ENCODE data around the gene QPCT. TPM values are rescaled to one million over a fixed set of nuclear protein-coding genes. Genes with fewer than 3 reads are reported as not detected.
A peak's percentile ranks its signal among the peaks of the same experiment; 100 is the strongest.

The QPCT gene
- total and polyA plus RNA-seq, 2 experiments from 2014 or later = 37.5 to 48.5 TPM

DNA sequence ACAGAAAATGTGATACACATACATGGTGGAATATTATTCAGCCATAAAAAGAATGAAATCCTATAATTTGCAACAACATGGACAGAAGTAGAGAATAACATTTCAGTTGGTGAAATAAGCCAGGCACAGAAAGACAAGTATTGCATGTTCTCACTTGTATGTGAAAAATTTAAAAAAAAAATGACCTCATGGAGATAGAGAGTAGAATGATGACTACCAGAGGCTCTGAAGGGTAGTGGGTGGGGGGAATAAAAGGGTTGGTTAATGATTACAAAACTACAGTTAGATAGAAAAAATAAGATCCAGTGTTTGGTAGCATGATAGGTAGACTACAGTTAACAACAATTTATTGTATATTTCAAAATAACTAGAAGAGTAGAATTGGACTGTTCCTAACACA, 44.3 kb upstream of the QPCT start:
- TF ChIP-seq EZH2 (IDR thresholded peaks at IDR 0.05; ENCODE audit: insufficient read depth, poor library complexity, severe bottlenecking) (no peak), EZH2phosphoT487 (IDR thresholded peaks at IDR 0.05; ENCODE audit: insufficient read depth, low read depth) (no peak)
- in situ Hi-C loops (cut with MboI) = no loop called here
- no peaks in the 10 kb centered on the region; the same call in 1 of the 2 replicates for H4K20me1 ChIP-seq (ENCODE audit: insufficient read depth)

GRCh38 chr2:37300578-37300977, 43.9 kb upstream of the QPCT start:
- Histone ChIP-seq H4K20me1 (ENCODE audit: insufficient read depth) (no peaks in the 10 kb centered on the region; the same call in 1 of the 2 replicates), H3K4me3 (no peak overlapping the region), H3K9me3 (ENCODE audit: low read depth) (no peaks in the 10 kb centered on the region), H3K36me3 (ENCODE audit: low read depth) (no peaks in the 10 kb centered on the region), H3K9me2 (ENCODE audit: insufficient read depth) (no peaks in the 10 kb centered on the region), H3F3A (ENCODE audit: insufficient read depth) (peaks cover 25% of the 10 kb centered on the region; the same call in 1 of the 2 replicates), H3K27me3 (replicated peaks; ENCODE audit: insufficient read depth) (no peaks in the 10 kb centered on the region), H3K27ac (no peak overlapping the region), H3K9ac (no peak overlapping the region), H2AFZ (no peak overlapping the region), H3K4me1 (ENCODE audit: insufficient read depth) (0 out of 2 replicates have a peak, but pooled peaks cover 6% of the 10 kb centered on the region), H3K4me2 (ENCODE audit: unreplicated experiment) (no peak overlapping the region), H3K79me2 (ENCODE audit: insufficient read depth) (peaks cover 100% of the 10 kb centered on the region)
- no peak for DNase-seq
- in situ Hi-C loops (cut with MboI) = no loop called here
- no peak for TF ChIP-seq EZH2phosphoT487 (IDR thresholded peaks at IDR 0.05; ENCODE audit: insufficient read depth, low read depth)
- no peak for TF ChIP-seq EZH2 (IDR thresholded peaks at IDR 0.05; ENCODE audit: insufficient read depth, poor library complexity, severe bottlenecking)
- 90 to 91% methylated on average over 4 of the region's 4 CpGs for WGBS, 2 experiments (ENCODE audit: low coverage in 1 of 2, low lambda C conversion rate in 2 of 2, missing lambda C conversion rate in 2 of 2)

More for the DNA sequence above, 44.3 kb upstream of the QPCT start:
- Histone ChIP-seq H2AFZ (no peak overlapping the region), H3K9me3 (ENCODE audit: low read depth) (no peaks in the 10 kb centered on the region), H3K36me3 (ENCODE audit: low read depth) (no peaks in the 10 kb centered on the region), H3K27ac (no peak overlapping the region), H3K4me1 (ENCODE audit: insufficient read depth) (0 out of 2 replicates have a peak, but pooled peaks cover 6% of the 10 kb centered on the region), H3K4me2 (ENCODE audit: unreplicated experiment) (no peak overlapping the region), H3K4me3 (no peak overlapping the region), H3F3A (ENCODE audit: insufficient read depth) (peaks cover 21% of the 10 kb centered on the region; the same call in 1 of the 2 replicates), H3K9ac (no peak overlapping the region), H3K79me2 (ENCODE audit: insufficient read depth) (peaks cover 100% of the 10 kb centered on the region), H3K9me2 (ENCODE audit: insufficient read depth) (no peaks in the 10 kb centered on the region), H3K27me3 (replicated peaks; ENCODE audit: insufficient read depth) (no peaks in the 10 kb centered on the region)
- no peak for DNase-seq

DNA sequence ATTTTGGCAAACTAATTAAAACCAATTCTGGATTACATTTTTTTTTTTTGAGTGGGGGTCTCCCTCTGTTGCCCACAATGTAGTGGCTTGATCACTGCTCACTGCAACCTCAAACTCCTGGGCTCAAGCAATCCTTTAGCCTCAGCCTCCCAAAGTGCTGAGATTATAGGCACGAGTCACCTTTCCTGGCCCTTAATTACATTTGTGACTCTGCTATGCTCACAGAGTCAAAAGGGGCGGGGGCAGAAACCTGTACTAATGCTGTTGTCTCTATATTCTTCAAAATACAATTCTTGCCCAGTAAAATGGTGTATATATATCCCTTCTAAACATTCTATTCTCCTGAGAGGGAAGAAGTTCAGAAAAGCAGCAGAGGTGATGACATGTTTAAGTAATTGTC, 43.0 kb upstream of the QPCT start:
- no peaks in the 10 kb centered on the region for H3K36me3 ChIP-seq (ENCODE audit: low read depth)
- in situ Hi-C loops (cut with MboI) = no loop called here
- no peak for TF ChIP-seq EZH2phosphoT487 (IDR thresholded peaks at IDR 0.05; ENCODE audit: insufficient read depth, low read depth)
- no peak for TF ChIP-seq EZH2 (IDR thresholded peaks at IDR 0.05; ENCODE audit: insufficient read depth, poor library complexity, severe bottlenecking)
- DNase-seq = peak; percentile 59
- H3K4me1 ChIP-seq (ENCODE audit: insufficient read depth) = 0 out of 2 replicates have a peak, but pooled peaks cover 6% of the 10 kb centered on the region
- no peak overlapping the region; the same call in 1 of the 2 replicates for H3K27ac ChIP-seq
- no peak overlapping the region for H2AFZ ChIP-seq
- H3F3A ChIP-seq (ENCODE audit: insufficient read depth) = peaks cover 27% of the 10 kb centered on the region; the same call in 1 of the 2 replicates
- 85 to 91% methylated on average over 2 of the region's 2 CpGs for WGBS, 2 experiments (ENCODE audit: low coverage in 1 of 2, low lambda C conversion rate in 2 of 2, missing lambda C conversion rate in 2 of 2)
- H3K27me3 ChIP-seq (replicated peaks; ENCODE audit: insufficient read depth) = no peaks in the 10 kb centered on the region
- H3K4me2 ChIP-seq (ENCODE audit: unreplicated experiment) = no peak overlapping the region
- H3K79me2 ChIP-seq (ENCODE audit: insufficient read depth) = peaks cover 100% of the 10 kb centered on the region
- no peaks in the 10 kb centered on the region; the same call in 1 of the 2 replicates for H4K20me1 ChIP-seq (ENCODE audit: insufficient read depth)
- H3K9ac ChIP-seq = no peak overlapping the region
- no peaks in the 10 kb centered on the region for H3K9me2 ChIP-seq (ENCODE audit: insufficient read depth)
- H3K9me3 ChIP-seq (ENCODE audit: low read depth) = no peaks in the 10 kb centered on the region
- H3K4me3 ChIP-seq = no peak overlapping the region

- Histone ChIP-seq H3K4me3 (no peak overlapping the region), H3K27ac (no peak overlapping the region), H3K9me2 (ENCODE audit: insufficient read depth) (no peaks in the 10 kb centered on the region), H3K27me3 (replicated peaks; ENCODE audit: insufficient read depth) (no peaks in the 10 kb centered on the region), H3K9me3 (ENCODE audit: low read depth) (no peaks in the 10 kb centered on the region), H2AFZ (no peak overlapping the region), H4K20me1 (ENCODE audit: insufficient read depth) (no peaks in the 10 kb centered on the region; the same call in 1 of the 2 replicates), H3K4me2 (ENCODE audit: unreplicated experiment) (no peak overlapping the region), H3K79me2 (ENCODE audit: insufficient read depth) (peaks cover 100% of the 10 kb centered on the region), H3F3A (ENCODE audit: insufficient read depth) (peaks cover 27% of the 10 kb centered on the region; the same call in 1 of the 2 replicates), H3K4me1 (ENCODE audit: insufficient read depth) (0 out of 2 replicates have a peak, but pooled peaks cover 6% of the 10 kb centered on the region), H3K36me3 (ENCODE audit: low read depth) (no peaks in the 10 kb centered on the region), H3K9ac (no peak overlapping the region)
- WGBS, 2 experiments (ENCODE audit: low coverage in 1 of 2, low lambda C conversion rate in 2 of 2, missing lambda C conversion rate in 2 of 2) = 98% methylated on average over 9 of the region's 9 CpGs
- TF ChIP-seq EZH2 (IDR thresholded peaks at IDR 0.05; ENCODE audit: insufficient read depth, poor library complexity, severe bottlenecking) (no peak), EZH2phosphoT487 (IDR thresholded peaks at IDR 0.05; ENCODE audit: insufficient read depth, low read depth) (no peak)
- DNase-seq = no peak
- in situ Hi-C loops (cut with MboI) = no loop called here
Measured at GRCh38 chr2:37302701-37303252, 41.7 kb upstream of the QPCT start.

Measured in GM23248 (cell line).